KMS-11 (cell line): Measurements from ENCODE around the gene PSAP.

ENCODE experiments used
- H2AFZ ChIP-seq: fragments of 200-600 bp; sonication (generic); 2 replicates; pipeline ENCODE4 v1.6.1; 2016; ENCODE audit warnings: antibody characterized with exemption, mixed run types, low read depth
- H3K27ac ChIP-seq: fragments of 200-600 bp; sonication (generic); 2 replicates; pipeline ENCODE4 v1.6.1; 2016; ENCODE audit warnings: mild to moderate bottlenecking, mixed run types
- H3K27me3 ChIP-seq: fragments of 200-600 bp; sonication (generic); 2 replicates; pipeline ENCODE4 v1.6.1; 2017; ENCODE audit warnings: mild to moderate bottlenecking, low read depth, mixed run types, moderate library complexity; ENCODE audit not compliant: insufficient read depth
- H3K36me3 ChIP-seq: fragments of 200-600 bp; sonication (generic); 2 replicates; pipeline ENCODE4 v1.6.1; 2017; ENCODE audit warnings: mild to moderate bottlenecking, mixed run types; ENCODE audit not compliant: insufficient read depth
- H3K4me1 ChIP-seq: fragments of 200-600 bp; sonication (generic); 2 replicates; pipeline ENCODE4 v1.6.1; 2016; ENCODE audit warnings: mild to moderate bottlenecking, low read depth, mixed run types; ENCODE audit not compliant: poor library complexity, severe bottlenecking
- H3K4me2 ChIP-seq: fragments of 200-600 bp; sonication (generic); 2 replicates; pipeline ENCODE4 v1.7.0; 2016; ENCODE audit warnings: mild to moderate bottlenecking, mixed run types
- H3K4me3 ChIP-seq: fragments of 200-600 bp; sonication (generic); IDR thresholded peaks from 2 replicates; pipeline ENCODE4 v1.6.1; 2017; ENCODE audit warnings: low read depth, low read length, mixed read lengths; ENCODE audit not compliant: insufficient read depth
- H3K79me2 ChIP-seq: fragments of 200-600 bp; sonication (generic); 2 replicates; pipeline ENCODE4 v1.6.1; 2016; ENCODE audit warnings: low read depth, mixed run types; ENCODE audit not compliant: insufficient read depth
- H3K9ac ChIP-seq: fragments of 200-600 bp; sonication (generic); 2 replicates; pipeline ENCODE4 v1.6.1; 2016; ENCODE audit warnings: mild to moderate bottlenecking, mixed run types
- H4K20me1 ChIP-seq: fragments of 200-600 bp; sonication (generic); 2 replicates; pipeline ENCODE4 v1.6.1; 2016; ENCODE audit warnings: mild to moderate bottlenecking, mixed run types; ENCODE audit not compliant: insufficient read depth
- TF ChIP-seq, protein P1 (sequence below): fragments of 200-600 bp; sonication (generic); conservative IDR thresholded peaks from 2 replicates; pipeline ENCODE4 v1.6.1; 2017; ENCODE audit warnings: low read depth, mild to moderate bottlenecking, antibody characterized with exemption, low read length, moderate library complexity, mixed read lengths

PSAP gene

DNA sequence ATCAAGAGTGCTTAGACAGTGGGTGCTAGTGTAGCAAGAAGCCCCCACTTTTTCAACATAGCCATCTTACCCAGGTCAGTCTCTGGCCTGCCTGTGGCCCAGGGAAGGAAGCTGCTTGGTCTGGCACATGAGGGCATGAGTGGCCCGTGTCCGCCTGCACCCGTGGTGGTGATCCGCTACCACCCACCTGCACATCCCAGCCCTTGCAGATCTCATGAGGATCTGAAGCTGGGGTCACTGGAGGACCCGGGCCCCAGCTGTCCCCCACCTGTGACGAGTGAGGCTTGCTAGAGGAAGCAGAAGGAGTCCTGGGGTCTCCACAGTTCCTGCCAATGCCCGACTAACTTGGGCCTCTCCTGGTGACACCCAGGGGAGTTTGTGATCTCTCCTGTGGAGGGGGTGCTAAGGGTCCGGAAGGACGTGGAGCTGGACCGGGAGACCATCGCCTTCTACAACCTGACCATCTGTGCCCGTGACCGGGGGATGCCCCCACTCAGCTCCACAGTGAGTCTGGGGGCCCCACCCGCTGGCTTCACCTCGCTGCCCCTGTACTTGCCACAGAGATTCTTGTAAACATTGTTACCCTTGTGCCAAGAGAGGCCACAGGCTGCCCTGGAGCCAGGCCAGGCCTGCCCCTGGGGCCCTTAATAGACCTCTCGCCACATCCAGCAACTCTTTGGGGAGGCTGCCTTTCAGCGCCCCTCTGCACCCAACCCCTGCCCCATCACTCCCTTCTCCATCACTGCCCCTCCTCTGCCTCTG, 67.0 kb downstream of the PSAP start:
- H3K9ac ChIP-seq: no peak overlapping the region

DNA sequence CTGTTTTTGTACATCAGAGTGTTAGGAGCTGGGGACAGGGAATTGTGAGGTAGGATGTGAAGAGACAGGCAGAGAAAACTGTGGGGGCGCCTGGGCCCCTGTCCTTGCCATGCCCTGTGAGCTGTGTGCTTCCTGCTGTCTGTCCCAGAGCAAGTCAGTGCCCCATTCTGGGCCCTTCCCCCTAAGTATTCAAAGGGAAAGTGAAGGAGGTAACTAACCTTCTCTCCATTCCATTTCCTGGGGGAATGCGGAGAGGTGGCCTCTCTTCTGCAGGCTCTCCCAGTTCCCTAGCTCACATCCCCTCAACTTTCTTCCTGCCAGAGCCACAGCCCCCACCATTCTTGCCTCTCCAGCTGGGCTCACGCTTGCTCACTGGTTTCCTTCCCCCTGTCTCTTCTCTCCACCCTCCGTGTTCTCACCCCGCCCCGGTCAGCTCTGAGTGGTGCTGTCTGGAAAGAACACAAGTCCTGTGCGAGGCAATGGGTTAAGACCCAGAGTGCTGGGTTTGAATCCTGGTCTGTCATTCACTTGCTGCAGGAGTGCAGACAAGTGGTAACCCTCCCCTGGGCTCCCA, 68.0 kb downstream of the PSAP start:
- H3K27me3 ChIP-seq: peaks cover 83% of the 10 kb centered on the region
- no peak overlapping the region for H3K4me3 ChIP-seq
- no peak overlapping the region for H3K9ac ChIP-seq
- TF ChIP-seq, protein P1, sequence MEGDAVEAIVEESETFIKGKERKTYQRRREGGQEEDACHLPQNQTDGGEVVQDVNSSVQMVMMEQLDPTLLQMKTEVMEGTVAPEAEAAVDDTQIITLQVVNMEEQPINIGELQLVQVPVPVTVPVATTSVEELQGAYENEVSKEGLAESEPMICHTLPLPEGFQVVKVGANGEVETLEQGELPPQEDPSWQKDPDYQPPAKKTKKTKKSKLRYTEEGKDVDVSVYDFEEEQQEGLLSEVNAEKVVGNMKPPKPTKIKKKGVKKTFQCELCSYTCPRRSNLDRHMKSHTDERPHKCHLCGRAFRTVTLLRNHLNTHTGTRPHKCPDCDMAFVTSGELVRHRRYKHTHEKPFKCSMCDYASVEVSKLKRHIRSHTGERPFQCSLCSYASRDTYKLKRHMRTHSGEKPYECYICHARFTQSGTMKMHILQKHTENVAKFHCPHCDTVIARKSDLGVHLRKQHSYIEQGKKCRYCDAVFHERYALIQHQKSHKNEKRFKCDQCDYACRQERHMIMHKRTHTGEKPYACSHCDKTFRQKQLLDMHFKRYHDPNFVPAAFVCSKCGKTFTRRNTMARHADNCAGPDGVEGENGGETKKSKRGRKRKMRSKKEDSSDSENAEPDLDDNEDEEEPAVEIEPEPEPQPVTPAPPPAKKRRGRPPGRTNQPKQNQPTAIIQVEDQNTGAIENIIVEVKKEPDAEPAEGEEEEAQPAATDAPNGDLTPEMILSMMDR: no peak
- H3K4me2 ChIP-seq: no peak overlapping the region
- no peaks in the 10 kb centered on the region for H4K20me1 ChIP-seq
- no peaks in the 10 kb centered on the region for H3K4me1 ChIP-seq
- no peak overlapping the region for H2AFZ ChIP-seq
- no peaks in the 10 kb centered on the region for H3K36me3 ChIP-seq
- no peaks in the 10 kb centered on the region for H3K79me2 ChIP-seq
- H3K27ac ChIP-seq: no peak overlapping the region

More for the DNA sequence above, 67.0 kb downstream of the PSAP start:
- no peaks in the 10 kb centered on the region for H3K36me3 ChIP-seq
- TF ChIP-seq, protein P1: no peak
- no peaks in the 10 kb centered on the region for H3K4me1 ChIP-seq
- no peaks in the 10 kb centered on the region for H4K20me1 ChIP-seq
- no peak overlapping the region for H3K4me2 ChIP-seq
- H3K27me3 ChIP-seq: peaks cover 77% of the 10 kb centered on the region
- H3K27ac ChIP-seq: no peak overlapping the region
- H3K79me2 ChIP-seq: no peaks in the 10 kb centered on the region
- H2AFZ ChIP-seq: no peak overlapping the region
- no peak overlapping the region for H3K4me3 ChIP-seq

DNA sequence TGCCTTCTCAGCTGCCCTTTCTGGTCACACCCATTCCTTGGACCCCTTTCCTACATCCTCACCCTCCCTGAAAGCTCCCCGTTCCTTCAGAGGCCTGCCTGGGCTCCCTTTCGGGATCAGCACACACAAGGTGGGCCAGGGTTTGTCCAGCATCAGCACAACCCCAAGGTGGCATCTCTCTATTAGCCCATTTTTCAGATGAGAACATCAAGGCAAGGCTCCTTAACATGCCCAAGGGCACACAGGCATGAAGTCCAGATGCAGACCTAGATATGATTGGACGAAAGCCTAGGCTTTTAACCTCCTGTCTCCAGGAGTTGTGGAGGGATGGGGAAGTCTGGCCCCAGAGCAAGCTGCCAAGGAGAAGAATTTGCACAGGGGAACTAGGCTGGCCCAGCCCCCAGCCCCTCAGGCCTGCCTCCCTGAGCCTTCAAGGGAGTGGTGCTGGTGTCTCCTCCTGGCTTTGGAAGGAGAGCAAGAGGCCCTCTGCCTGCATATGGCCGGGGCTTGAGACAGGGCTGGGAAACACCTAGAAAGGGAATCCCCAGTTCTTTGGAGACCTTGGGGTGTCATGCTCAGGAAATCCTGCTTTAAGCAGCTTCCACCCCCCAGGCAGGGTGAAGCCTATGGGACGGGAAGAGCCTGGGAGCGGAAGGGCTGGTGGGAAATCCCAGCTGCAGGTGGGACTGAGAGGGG, 68.7 kb downstream of the PSAP start:
- no peak overlapping the region for H3K27ac ChIP-seq
- H3K4me2 ChIP-seq: no peak overlapping the region
- H2AFZ ChIP-seq: no peak overlapping the region
- no peaks in the 10 kb centered on the region for H3K79me2 ChIP-seq
- H3K4me3 ChIP-seq: no peak overlapping the region
- H3K36me3 ChIP-seq: no peaks in the 10 kb centered on the region
- no peak overlapping the region for H3K9ac ChIP-seq
- no peaks in the 10 kb centered on the region for H4K20me1 ChIP-seq
- peaks cover 78% of the 10 kb centered on the region for H3K27me3 ChIP-seq
- TF ChIP-seq, protein P1: no peak
- no peaks in the 10 kb centered on the region for H3K4me1 ChIP-seq

DNA sequence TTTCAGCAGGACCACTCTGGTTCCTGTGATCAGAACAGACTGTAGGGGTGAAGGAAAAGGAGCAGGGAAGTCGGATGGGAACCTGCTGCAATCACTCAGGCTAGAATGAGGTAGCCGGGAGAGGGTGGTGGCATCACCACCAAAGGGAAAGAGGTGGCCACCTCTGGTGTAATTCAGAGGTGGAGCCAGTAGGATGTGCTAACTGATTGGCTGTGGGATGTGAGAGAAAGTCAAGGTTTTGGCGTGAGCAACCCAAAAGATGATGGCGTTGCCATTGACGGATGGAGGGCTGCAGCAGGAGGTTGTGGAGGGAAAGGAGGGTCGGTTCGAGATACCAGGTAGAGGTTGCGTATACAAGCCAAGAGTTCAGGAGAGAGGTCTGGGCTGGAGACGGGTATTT, 70.3 kb downstream of the PSAP start:
- Histone ChIP-seq H3K36me3 (no peaks in the 10 kb centered on the region), H3K27ac (no peak overlapping the region), H3K9ac (no peak overlapping the region), H3K4me2 (no peak overlapping the region), H4K20me1 (no peaks in the 10 kb centered on the region), H3K27me3 (peaks cover 64% of the 10 kb centered on the region), H3K4me1 (no peaks in the 10 kb centered on the region), H3K79me2 (no peaks in the 10 kb centered on the region), H2AFZ (no peak overlapping the region), H3K4me3 (no peak overlapping the region)
- TF ChIP-seq, protein P1: no peak
